Measurements from ENCODE around the gene STAC3. TPM values are rescaled to one million over a fixed set of nuclear protein-coding genes. Genes with fewer than 3 reads are reported as not detected.

The STAC3 gene
- total RNA-seq, 1 donor from 2014 or later: 310 TPM

DNA sequence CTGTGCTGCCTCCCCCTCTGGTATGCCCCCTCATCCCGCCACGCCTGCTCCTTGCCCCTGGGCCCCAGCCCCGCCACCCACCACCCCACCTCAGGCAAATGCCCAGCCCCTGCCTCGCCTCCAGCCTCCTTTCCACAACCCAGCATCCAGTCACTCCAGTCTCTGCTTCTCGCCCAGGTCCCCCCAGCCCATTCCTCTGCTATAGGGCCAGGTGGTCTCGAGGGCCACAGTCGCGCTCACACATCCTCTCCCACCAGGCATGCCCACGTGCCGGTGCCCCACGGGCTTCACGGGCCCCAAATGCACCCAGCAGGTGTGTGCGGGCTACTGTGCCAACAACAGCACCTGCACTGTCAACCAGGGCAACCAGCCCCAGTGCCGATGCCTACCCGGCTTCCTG is 40.5 kb downstream of the STAC3 start:
- DNase-seq: no peak

DNA sequence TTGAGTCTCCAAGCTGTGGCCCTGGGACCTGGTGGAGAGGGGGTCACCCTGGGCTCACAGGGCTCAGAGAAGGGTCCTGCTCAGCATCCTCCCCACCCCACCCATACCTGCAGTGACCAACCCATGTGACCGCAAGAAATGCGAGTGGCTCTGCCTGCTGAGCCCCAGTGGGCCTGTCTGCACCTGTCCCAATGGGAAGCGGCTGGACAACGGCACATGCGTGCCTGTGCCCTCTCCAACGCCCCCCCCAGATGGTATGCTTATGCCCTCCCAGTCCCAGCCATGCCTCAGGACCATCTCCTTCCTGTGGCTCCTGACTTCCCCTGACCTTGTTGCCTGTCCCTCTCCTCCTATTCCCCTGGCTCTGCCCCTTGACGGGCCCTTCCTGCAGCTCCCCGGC is 41.1 kb downstream of the STAC3 start:
- no peak for DNase-seq

DNA sequence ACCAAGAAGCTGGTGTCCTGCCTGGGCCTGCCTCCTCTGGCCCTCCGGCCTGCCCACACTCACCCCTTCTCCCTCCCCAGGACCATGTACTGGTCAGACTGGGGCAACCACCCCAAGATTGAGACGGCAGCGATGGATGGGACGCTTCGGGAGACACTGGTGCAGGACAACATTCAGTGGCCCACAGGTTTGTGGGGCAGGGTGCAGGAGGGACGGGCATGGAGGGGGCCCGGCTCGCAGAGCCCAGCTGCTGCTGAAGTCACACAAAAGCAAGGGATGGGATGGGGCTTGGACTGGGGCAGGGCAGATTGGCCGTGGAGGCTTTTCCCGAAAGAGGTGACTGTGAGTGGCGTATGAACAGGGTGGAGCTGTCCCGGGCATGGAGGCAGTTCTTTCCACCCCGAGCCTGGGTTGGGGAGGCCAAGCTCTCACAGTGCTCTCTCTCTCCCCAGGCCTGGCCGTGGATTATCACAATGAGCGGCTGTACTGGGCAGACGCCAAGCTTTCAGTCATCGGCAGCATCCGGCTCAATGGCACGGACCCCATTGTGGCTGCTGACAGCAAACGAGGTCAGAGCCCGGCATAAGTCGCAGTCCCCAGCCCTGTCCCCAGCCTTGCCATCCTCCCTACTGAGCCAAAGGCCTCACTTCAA is 42.2 kb downstream of the STAC3 start:
- DNase-seq: no peak

DNA sequence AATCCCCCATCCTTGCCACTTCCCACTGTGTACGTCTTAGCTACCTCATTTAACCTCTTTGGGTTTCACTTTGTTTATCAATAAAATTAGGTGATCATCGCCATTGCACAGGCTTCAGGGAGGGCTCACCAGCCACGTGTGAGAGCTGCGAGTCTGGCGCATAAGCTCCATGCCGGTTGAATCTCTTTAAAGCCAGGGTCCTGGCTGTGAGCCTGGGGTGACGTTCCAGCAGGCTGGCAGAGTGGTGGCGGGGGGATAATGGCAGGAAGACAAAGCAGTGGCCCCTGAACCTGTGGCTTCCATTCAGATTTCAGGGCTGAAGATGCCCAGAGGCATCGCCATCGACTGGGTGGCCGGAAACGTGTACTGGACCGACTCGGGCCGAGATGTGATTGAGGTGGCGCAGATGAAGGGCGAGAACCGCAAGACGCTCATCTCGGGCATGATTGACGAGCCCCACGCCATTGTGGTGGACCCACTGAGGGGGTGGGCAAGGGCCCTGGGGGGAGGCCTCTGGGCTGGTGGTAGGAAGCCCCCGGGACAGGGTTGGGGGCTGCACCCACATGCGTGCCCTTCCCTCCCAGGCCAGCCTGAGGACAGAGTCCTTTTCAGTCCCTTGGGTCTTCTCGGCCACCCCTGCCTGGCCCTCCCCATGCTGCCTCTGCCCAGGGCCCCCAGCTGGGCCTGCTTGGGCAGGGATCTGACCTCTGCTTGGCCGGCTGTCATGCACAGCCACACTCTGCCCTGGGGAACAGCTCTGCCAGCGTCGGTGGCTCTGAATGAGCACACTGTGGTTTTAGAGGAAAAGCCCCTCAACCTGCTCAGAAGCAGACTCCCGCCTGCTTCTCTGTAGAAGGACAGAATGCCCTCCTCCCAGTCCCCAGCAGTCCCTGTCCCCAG is 43.0 kb downstream of the STAC3 start:
- DNase-seq: no peak

DNA sequence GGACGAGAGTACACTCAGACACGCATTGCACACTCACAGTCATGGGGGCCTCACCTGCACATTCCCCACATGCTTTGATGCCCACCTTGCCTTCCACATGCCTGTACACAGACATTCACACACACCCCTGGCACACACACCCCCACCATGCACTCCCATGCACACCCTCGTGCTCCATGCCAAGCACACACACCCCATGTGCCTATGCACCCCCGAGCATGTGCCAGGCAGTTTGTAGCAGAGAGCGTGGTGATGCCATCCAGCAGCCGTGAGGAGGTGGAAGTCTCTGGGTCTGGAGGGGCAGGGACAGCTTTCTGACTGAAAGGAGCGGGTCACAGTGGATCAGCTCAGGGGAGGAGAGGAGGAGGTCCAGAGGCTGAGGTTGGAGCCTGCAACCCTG is 45.1 kb downstream of the STAC3 start:
- no peak for DNase-seq

DNA sequence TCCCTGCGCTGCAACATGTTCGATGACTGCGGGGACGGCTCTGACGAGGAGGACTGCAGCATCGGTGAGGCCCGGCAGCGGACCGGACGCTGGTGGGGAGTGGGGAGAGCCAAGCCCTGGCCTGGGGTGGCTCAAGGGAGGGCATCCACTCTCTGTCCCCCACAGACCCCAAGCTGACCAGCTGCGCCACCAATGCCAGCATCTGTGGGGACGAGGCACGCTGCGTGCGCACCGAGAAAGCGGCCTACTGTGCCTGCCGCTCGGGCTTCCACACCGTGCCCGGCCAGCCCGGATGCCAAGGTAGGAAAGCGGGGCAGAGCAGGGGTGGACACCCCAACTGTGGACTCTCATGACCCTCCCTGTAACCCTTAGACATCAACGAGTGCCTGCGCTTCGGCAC is 45.8 kb downstream of the STAC3 start:
- no peak for DNase-seq

DNA sequence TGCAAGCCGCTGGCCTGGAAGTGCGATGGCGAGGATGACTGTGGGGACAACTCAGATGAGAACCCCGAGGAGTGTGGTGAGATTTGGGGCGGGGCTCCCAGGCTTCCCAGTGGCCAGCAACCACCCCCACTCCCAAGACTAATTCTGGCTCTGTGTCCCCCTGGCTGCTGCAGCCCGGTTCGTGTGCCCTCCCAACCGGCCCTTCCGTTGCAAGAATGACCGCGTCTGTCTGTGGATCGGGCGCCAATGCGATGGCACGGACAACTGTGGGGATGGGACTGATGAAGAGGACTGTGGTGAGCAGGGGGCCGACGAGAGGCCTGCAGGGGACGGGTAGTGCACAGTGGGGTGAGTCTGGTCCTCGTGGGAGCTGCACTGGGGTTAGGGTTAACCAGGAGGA is 46.5 kb downstream of the STAC3 start:
- no peak for DNase-seq

DNA sequence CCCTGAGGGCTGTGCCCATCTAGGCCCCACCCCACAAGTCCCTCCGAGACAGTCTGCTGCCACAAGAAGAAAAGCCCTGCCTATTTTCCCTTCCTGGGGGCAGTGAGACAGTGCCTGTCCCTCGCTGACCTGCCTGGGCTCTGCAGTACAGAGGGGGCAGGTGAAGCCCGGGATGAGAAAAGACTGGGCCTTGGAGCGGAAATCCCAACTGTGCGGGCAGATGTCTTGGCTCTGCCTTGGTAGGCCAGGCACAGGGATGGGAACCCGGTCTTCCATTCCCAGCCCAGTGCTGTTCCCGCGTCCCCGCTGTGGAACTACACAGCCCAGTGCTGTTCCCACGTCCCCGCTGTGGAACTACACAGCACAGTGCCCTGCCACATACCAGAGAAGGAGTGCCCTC is 47.2 kb downstream of the STAC3 start:
- DNase-seq: no peak

DNA sequence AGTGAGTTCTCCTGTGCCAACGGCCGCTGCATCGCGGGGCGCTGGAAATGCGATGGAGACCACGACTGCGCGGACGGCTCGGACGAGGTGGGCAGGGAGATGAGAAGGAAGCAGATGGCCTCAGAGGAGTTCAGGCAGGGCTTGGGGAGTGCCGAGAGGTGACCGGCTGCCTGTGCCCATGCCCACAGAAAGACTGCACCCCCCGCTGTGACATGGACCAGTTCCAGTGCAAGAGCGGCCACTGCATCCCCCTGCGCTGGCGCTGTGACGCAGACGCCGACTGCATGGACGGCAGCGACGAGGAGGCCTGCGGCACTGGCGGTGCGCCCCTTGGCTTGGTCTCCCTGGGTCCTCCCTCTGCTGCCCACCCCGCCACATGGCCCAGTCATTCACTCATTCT is 47.8 kb downstream of the STAC3 start:
- DNase-seq: no peak

DNA sequence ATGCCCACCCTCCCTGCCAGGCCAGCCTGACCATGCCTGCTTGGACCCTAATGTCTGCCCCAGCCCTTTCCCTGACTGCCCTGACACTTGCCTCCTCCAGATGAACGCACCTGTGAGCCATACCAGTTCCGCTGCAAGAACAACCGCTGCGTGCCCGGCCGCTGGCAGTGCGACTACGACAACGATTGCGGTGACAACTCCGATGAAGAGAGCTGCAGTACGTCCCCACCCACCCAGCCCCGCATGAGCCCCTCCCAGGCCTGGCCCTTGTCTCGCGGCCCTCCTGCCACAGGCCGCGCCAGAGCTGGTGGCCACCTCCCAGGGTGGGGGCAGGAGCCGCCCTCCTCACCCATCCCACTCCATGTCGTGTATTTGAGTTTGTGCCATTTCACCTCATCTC is 48.7 kb downstream of the STAC3 start:
- DNase-seq: no peak

DNA sequence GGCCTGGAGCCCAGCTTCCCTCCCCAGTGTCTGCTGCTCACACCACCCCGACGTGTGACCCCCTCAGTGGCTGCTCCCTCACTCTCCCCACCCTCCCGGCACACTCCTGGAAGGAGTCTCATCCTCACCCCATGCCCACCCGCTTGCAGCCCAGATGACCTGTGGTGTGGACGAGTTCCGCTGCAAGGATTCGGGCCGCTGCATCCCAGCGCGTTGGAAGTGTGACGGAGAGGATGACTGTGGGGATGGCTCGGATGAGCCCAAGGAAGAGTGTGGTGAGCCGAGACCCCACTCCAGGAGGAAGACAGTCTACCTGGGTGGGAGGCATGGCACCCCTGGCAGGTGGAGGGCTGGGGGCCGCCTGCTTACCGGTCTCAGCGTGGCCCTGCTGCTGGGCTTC is 49.4 kb downstream of the STAC3 start:
- no peak for DNase-seq

DNA sequence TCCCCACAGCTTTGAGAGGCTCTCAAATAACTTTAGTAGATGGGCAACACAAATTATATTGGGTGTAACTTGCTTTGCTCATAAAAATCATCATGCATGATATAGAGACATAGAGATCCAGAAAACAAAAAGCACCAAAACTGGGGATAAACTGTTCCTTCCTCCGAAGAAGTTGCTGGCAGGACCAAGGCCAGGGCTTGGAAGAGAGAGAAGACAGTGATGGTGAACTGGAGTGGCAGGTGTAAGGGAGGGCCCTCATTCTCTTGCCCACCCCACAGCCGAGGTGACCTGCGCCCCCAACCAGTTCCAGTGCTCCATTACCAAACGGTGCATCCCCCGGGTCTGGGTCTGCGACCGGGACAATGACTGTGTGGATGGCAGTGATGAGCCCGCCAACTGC is 49.8 kb downstream of the STAC3 start:
- DNase-seq: no peak

DNA sequence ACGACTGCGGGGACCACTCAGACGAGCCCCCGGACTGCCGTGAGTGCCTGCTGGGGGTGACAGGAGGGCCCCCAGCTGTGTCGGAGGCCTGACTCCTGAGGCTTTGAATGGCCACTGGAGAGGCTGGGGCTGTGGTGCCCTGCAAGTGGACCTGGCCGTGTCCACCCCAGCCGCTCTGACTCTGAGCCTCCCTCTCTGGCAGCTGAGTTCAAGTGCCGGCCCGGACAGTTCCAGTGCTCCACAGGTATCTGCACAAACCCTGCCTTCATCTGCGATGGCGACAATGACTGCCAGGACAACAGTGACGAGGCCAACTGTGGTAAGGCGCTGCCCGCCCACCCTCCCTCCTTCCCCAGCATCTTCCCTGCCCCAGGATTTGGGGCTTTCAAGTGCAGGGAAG is 50.5 kb downstream of the STAC3 start:
- DNase-seq: no peak

DNA sequence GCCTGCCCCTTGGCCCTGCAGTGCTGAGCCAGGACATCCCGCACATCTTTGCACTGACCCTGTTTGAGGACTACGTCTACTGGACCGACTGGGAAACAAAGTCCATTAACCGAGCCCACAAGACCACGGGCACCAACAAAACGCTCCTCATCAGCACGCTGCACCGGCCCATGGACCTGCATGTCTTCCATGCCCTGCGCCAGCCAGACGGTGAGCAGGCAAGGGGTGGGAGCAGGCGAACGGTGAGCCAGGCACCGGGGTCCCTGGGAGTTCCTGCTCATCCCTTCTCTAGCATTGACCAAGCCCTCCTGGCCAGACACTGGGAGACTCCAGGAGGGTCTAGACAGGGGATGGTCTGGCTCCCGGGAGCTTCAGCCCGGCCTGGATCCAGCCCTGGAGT is 51.8 kb downstream of the STAC3 start:
- DNase-seq: no peak

DNA sequence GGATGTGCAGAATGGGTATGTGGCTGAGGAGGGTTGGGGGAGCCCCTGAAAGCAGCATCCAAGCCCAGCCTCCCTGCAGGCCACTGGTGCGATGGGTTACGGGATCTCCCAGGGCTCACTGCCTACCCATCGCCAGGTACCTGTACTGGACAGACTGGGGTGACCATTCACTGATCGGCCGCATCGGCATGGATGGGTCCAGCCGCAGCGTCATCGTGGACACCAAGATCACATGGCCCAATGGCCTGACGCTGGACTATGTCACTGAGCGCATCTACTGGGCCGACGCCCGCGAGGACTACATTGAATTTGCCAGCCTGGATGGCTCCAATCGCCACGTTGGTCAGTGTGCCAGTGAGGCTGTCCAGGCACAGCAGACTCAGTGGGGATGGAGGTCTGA is 52.7 kb downstream of the STAC3 start:
- DNase-seq: no peak

DNA sequence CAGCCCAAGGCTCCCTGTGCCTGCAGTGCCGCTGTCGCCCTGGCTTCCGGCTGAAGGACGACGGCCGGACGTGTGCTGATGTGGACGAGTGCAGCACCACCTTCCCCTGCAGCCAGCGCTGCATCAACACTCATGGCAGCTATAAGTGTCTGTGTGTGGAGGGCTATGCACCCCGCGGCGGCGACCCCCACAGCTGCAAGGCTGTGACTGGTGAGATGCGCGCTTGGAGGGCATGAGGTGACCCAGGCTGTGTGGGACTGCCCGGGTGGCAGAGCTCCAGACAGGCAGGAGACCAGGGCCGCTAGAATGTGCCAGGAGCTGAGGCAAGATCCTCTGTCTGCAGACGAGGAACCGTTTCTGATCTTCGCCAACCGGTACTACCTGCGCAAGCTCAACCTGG is 54.0 kb downstream of the STAC3 start:
- no peak for DNase-seq

DNA sequence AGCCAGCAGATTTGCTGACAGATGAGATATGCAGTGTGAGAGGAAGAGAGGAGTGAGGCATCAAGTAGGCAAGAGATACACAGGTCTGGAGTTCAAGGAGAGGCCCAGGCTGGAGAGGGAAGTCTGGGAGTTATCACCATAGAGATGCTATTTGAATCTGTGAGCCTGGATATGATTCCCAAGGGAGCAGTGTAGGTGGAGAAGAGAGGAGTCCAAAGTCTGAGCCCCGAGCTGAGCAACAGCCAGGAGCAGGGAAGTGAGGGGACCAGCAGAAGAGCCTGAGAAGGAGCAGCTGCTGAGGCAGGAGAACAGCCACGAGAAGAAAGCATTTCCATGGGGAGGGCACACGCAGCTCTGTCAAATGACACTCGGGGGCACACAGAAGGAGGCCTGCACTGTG is 54.5 kb downstream of the STAC3 start:
- DNase-seq: no peak

DNA sequence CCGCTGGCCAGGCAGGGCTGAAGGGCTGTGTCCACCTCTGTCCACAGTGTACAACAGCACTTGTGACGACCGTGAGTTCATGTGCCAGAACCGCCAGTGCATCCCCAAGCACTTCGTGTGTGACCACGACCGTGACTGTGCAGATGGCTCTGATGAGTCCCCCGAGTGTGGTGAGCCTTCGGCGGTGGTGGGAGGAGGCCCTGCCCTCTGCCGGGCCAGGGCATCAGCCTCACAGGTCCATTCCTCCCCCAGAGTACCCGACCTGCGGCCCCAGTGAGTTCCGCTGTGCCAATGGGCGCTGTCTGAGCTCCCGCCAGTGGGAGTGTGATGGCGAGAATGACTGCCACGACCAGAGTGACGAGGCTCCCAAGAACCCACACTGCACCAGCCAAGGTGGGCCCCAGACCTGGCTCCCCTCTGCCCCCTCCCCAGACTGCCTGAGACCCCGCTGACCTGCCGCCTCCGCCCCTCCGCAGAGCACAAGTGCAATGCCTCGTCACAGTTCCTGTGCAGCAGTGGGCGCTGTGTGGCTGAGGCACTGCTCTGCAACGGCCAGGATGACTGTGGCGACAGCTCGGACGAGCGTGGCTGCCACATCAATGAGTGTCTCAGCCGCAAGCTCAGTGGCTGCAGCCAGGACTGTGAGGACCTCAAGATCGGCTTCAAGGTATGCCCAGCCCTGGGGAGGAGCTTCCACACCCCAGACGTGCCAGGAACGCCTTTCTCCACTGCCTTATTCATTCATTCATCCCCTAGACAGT is 55.2 kb downstream of the STAC3 start:
- DNase-seq: no peak

DNA sequence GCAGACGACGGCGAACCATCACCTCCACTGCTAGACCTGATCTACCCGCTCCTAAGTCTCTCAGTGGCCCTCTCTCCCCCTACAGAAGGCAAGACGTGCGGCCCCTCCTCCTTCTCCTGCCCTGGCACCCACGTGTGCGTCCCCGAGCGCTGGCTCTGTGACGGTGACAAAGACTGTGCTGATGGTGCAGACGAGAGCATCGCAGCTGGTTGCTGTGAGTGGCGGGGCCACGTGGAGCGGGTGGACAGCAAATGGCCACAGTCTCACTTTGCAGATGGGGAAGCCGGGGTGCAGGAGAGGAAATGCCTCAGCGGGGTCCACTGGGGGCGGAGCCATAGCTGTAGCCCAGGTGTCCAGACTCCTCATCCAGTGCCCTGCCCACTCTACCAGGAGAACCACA is 55.8 kb downstream of the STAC3 start:
- DNase-seq: no peak

DNA sequence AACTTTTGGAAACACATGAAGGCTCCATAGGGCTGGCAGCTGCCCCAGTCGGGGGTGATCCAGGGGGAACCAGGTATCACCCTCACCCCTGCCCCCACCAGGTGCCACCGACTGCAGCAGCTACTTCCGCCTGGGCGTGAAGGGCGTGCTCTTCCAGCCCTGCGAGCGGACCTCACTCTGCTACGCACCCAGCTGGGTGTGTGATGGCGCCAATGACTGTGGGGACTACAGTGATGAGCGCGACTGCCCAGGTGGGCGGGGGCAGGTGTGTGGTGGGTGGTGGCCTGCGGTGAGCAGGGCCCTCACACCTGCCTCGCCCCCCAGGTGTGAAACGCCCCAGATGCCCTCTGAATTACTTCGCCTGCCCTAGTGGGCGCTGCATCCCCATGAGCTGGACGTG is 56.7 kb downstream of the STAC3 start:
- no peak for DNase-seq

DNA sequence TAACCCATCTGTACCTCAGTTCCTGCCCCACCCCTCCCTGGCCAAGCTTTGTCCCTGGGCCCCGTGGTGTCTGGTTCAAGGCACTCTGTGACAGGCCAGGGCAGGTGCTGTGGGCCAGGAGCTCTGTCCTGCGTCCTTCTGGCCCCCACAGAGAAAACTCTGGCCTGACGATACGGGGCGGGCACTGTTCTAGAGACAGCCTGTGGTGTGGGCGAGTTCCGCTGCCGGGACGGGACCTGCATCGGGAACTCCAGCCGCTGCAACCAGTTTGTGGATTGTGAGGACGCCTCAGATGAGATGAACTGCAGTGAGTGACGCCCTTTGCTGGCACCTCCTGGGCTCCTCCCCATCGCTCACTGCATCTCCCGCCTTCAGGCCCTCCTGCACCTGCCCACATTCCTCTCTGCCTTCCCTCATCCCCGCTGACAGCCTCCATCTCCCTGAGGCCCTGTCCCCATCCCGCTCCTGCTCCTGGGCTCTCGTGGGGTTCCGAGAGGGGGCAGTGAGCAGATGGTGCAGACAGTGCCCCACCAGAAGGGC is 57.2 kb downstream of the STAC3 start:
- peak; percentile 23 for DNase-seq
